ENCODE measurements around the gene HDAC11. TPM values are rescaled to one million over a fixed set of nuclear protein-coding genes. Genes with fewer than 3 reads are reported as not detected.

HDAC11 gene
- total and polyA plus RNA-seq, 4 donors, result 2.5 to 9.0 (median 3.2) TPM

DNA sequence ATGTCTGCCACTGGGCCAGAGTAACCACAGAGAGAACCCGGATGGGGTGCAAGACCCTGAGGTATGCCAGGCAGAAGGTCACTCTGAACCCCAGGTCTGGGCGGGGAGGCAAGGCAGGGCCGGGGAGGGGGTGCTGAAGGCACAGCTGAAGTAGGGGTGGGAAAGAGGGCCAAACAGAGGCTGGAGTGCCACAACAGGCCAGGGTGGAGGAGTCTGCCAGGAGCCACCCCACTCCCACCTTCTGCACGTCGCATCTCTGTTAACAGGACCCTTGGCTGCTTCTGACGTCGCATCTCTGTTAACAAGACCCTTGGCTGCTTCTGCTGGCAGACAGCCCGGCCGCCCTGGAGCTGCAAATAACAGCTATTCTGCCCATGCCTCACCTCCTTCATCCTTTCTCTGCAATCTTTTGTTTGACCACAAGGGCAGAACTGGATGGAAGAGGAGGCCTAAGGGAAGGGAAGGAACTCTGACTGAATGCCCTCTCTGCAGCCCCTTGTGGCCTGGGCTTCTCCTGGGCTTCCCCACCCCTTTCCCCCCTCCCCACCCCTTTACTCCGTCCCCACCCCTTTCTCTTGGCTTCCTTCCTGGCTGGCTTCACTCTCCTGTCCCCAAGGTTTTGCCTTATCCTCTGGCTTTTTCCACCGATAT, 48.2 kb downstream of the HDAC11 start:
- Histone ChIP-seq H3K27me3 (ENCODE audit: control insufficient read depth in 4 of 4, insufficient read depth in 4 of 4, low read length in 3 of 4) (peaks cover 0 to 22% (median 3%) of the 10 kb centered on the region in 4 donors), H3K4me1 (ENCODE audit: control insufficient read depth in 4 of 4, insufficient read depth in 4 of 4, low read length in 3 of 4) (peaks cover 0 to 5% (median 3%) of the 10 kb centered on the region in 4 donors), H3K9ac (ENCODE audit: low read depth in 1 of 2, low read length in 2 of 2) (no peak overlapping the region), H3K4me3 (ENCODE audit: low read depth in 1 of 3, low read length in 3 of 3) (no peak overlapping the region), H3K27ac (ENCODE audit: low read depth in 1 of 2, low read length in 2 of 2) (no peak overlapping the region), H3K9me3 (ENCODE audit: control insufficient read depth in 4 of 4, low read length in 3 of 4) (no peaks in the 10 kb centered on the region), H3K36me3 (ENCODE audit: control insufficient read depth in 4 of 4, insufficient read depth in 3 of 4, low read depth in 1 of 4, low read length in 3 of 4) (no peaks in the 10 kb centered on the region)
- DNase-seq (ENCODE audit: low spot score), result no peak
- TF ChIP-seq YY1 (IDR thresholded peaks at IDR 0.05), result no peak
- TF ChIP-seq, protein P1, sequence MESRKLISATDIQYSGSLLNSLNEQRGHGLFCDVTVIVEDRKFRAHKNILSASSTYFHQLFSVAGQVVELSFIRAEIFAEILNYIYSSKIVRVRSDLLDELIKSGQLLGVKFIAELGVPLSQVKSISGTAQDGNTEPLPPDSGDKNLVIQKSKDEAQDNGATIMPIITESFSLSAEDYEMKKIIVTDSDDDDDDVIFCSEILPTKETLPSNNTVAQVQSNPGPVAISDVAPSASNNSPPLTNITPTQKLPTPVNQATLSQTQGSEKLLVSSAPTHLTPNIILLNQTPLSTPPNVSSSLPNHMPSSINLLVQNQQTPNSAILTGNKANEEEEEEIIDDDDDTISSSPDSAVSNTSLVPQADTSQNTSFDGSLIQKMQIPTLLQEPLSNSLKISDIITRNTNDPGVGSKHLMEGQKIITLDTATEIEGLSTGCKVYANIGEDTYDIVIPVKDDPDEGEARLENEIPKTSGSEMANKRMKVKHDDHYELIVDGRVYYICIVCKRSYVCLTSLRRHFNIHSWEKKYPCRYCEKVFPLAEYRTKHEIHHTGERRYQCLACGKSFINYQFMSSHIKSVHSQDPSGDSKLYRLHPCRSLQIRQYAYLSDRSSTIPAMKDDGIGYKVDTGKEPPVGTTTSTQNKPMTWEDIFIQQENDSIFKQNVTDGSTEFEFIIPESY (IDR thresholded peaks at IDR 0.05), result no peak
- TF ChIP-seq, protein P2, sequence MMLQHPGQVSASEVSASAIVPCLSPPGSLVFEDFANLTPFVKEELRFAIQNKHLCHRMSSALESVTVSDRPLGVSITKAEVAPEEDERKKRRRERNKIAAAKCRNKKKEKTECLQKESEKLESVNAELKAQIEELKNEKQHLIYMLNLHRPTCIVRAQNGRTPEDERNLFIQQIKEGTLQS (IDR thresholded peaks at IDR 0.05), result no peak
- no peak for TF ChIP-seq SP1 (IDR thresholded peaks at IDR 0.05)
- TF ChIP-seq RAD21 (IDR thresholded peaks at IDR 0.05), result no peak
- TF ChIP-seq, protein P3, sequence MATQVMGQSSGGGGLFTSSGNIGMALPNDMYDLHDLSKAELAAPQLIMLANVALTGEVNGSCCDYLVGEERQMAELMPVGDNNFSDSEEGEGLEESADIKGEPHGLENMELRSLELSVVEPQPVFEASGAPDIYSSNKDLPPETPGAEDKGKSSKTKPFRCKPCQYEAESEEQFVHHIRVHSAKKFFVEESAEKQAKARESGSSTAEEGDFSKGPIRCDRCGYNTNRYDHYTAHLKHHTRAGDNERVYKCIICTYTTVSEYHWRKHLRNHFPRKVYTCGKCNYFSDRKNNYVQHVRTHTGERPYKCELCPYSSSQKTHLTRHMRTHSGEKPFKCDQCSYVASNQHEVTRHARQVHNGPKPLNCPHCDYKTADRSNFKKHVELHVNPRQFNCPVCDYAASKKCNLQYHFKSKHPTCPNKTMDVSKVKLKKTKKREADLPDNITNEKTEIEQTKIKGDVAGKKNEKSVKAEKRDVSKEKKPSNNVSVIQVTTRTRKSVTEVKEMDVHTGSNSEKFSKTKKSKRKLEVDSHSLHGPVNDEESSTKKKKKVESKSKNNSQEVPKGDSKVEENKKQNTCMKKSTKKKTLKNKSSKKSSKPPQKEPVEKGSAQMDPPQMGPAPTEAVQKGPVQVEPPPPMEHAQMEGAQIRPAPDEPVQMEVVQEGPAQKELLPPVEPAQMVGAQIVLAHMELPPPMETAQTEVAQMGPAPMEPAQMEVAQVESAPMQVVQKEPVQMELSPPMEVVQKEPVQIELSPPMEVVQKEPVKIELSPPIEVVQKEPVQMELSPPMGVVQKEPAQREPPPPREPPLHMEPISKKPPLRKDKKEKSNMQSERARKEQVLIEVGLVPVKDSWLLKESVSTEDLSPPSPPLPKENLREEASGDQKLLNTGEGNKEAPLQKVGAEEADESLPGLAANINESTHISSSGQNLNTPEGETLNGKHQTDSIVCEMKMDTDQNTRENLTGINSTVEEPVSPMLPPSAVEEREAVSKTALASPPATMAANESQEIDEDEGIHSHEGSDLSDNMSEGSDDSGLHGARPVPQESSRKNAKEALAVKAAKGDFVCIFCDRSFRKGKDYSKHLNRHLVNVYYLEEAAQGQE (IDR thresholded peaks at IDR 0.05), result no peak
- no peak for TF ChIP-seq HNF4G (IDR thresholded peaks at IDR 0.05)
- no peak for TF ChIP-seq GABPA (IDR thresholded peaks at IDR 0.05 in 1 of 2, conservative IDR thresholded peaks at IDR 0.05 in 1 of 2)
- TF ChIP-seq, protein P4, sequence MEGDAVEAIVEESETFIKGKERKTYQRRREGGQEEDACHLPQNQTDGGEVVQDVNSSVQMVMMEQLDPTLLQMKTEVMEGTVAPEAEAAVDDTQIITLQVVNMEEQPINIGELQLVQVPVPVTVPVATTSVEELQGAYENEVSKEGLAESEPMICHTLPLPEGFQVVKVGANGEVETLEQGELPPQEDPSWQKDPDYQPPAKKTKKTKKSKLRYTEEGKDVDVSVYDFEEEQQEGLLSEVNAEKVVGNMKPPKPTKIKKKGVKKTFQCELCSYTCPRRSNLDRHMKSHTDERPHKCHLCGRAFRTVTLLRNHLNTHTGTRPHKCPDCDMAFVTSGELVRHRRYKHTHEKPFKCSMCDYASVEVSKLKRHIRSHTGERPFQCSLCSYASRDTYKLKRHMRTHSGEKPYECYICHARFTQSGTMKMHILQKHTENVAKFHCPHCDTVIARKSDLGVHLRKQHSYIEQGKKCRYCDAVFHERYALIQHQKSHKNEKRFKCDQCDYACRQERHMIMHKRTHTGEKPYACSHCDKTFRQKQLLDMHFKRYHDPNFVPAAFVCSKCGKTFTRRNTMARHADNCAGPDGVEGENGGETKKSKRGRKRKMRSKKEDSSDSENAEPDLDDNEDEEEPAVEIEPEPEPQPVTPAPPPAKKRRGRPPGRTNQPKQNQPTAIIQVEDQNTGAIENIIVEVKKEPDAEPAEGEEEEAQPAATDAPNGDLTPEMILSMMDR (IDR thresholded peaks at IDR 0.05; ENCODE audit: low read depth, low read length, missing input control), result no peak
- TF ChIP-seq TAF1 (conservative IDR thresholded peaks at IDR 0.05), result no peak
- TF ChIP-seq HNF4A (conservative IDR thresholded peaks at IDR 0.05), result no peak
- no peak for TF ChIP-seq RXRA (IDR thresholded peaks at IDR 0.05)
- TF ChIP-seq, protein P5, sequence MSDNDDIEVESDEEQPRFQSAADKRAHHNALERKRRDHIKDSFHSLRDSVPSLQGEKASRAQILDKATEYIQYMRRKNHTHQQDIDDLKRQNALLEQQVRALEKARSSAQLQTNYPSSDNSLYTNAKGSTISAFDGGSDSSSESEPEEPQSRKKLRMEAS (IDR thresholded peaks at IDR 0.05), result no peak
- TF ChIP-seq NR2F2 (IDR thresholded peaks at IDR 0.05), result no peak
- TF ChIP-seq EGR1 (IDR thresholded peaks at IDR 0.05; ENCODE audit: low read depth in 2 of 2), result no peak
- no peak for TF ChIP-seq FOXA1 (IDR thresholded peaks at IDR 0.05)
- TF ChIP-seq FOXA2 (IDR thresholded peaks at IDR 0.05), result no peak
- TF ChIP-seq JUND (IDR thresholded peaks at IDR 0.05), result no peak
- 59% methylated on average over 11 of the region's 11 CpGs for WGBS
